Activated naive CD8-positive, alpha-beta T cell (primary cell): ENCODE results near the gene RFXANK.
"Not testable (repeated sequence)": the region's sequence is repeated elsewhere in the genome, so short reads cannot be mapped to it uniquely, and the experiment has no call there.

Experiments used
- H3K27ac Mint-ChIP-seq: one replicate; pipeline ENCODE4 v1.8.0; 2021; ENCODE audit warnings: mixed read lengths
- H3K27me3 Mint-ChIP-seq: one replicate; pipeline ENCODE4 v1.8.0; 2021; ENCODE audit warnings: mixed read lengths
- H3K36me3 Mint-ChIP-seq: one replicate; pipeline ENCODE4 v1.8.0; 2021; ENCODE audit warnings: mixed read lengths
- H3K4me1 Mint-ChIP-seq: one replicate; pipeline ENCODE4 v1.8.0; 2021; ENCODE audit warnings: low read depth, mixed read lengths
- H3K4me3 Mint-ChIP-seq: one replicate; pipeline ENCODE4 v1.8.0; 2021; ENCODE audit warnings: mild to moderate bottlenecking, mixed read lengths
- H3K9me3 Mint-ChIP-seq: one replicate; pipeline ENCODE4 v1.8.0; 2021; ENCODE audit warnings: low read depth, mixed read lengths

Gene RFXANK

DNA sequence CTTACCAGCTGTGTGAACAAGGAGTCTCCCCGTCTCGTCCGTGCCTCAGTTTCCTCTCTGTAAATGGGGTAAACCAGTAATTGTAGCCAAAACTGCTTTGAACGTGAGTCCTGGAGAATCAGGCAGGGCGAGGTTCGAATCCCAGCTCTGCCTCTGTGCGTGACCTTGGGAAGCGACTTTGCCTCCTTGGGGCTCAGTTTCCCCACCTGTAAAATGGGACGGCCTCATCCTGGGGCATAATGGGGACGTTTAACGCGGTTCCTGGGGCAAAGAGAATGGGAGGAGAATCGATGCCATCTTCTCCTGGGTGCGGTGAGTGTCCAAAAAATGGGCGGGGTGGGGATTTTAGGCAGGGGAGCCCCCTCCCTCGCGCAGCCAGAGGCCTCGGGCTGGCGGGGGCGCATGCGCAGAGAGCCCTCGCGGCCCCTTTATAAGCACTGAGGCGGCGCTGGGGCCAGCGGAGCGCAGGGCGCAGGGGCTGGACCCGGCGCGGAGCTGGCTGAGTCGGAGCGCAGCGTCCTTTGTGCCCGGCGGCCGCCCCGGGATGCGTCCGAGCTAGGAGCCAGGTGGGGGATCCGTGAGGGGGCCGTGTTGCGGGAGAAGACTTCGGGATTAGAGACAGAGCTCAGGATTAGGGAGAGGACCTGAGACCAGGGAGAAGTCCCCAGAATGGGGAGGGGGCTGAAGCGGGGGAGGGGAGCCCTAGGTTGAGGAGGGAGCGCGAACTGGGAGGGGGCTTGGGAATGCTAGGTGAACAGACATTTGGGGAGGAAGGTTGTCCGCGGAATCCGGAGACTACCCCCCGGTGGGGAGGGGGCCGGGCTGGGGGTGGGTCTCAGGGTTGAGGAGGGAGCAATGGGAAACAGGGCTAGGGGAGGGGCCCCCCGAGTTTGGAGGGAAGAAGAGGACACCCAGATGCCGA lies 19.7 kb downstream of the RFXANK start, which contains the start of gene NCAN:
NCAN (plus strand) TSS at position 460 of the 922 bp plus-strand sequence. CDS start 4,996 bp downstream, outside the sequence.
- peaks cover 28% of the 10 kb centered on the region for H3K27me3 Mint-ChIP-seq
- no peaks in the 10 kb centered on the region for H3K36me3 Mint-ChIP-seq
- no peak within 1 kb of the TSS for H3K27ac Mint-ChIP-seq
- H3K9me3 Mint-ChIP-seq = no peaks in the 10 kb centered on the region
- no peak within 1 kb of the TSS for H3K4me3 Mint-ChIP-seq
- H3K4me1 Mint-ChIP-seq = peaks cover 14% of the 10 kb centered on the region

DNA sequence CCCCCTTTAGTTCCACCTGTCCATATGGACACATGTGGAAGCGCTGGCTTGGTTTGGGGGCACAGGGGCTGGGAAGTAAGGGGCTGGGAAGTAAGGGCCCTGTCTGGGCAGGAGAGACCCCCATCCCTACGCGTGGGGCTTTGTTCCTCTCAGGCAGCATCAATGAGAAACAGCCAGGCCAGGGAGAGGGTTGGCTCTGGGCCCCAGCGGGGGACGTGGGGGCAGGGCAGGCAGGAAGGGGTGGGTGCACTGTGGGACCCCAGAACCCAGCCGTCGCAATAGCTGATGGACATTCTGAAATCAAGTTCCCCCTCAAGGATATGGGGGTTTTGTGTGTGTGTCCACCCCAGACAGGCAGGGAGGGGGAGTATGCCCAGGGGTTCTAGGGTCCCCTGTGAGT lies 20.9 kb downstream of the RFXANK start:
- H3K4me3 Mint-ChIP-seq = no peak overlapping the region
- no peaks in the 10 kb centered on the region for H3K36me3 Mint-ChIP-seq
- H3K4me1 Mint-ChIP-seq = peaks cover 3% of the 10 kb centered on the region
- no peaks in the 10 kb centered on the region for H3K9me3 Mint-ChIP-seq
- no peak overlapping the region for H3K27ac Mint-ChIP-seq
- H3K27me3 Mint-ChIP-seq = peaks cover 32% of the 10 kb centered on the region

DNA sequence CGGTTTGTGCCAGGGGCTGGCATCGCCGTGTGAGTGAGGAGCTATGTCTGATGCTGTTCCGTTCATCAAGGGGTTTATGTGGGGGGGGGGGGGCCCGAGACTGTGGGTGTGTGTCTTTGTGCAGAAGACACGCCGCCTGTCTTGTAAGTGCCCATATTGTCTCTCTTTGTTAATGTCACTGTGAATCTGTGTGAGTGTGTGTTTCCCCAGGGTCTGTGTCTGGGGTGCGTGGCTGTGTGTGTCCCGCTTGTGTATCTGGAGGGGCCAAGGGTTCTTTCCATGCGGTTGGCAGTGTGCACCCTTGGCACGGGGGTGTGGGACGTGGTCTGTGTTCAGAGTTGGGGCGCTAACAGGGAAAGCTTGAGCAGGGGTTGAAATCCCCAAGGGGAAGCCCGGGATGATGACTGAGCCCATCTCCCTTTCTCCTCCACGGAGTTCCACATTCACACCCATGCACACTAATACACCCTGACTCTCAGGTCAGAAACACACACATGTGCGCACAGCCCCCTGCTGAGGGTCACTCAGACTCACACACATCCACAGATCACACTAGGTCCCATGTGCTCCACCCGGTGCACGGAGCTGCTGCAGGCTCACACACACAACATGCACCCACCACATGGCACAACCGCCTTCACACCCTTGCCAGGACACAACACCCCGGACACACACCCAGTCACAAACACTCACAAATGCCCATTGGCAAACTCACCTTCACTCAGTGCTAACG lies 21.5 kb downstream of the RFXANK start:
- Mint-ChIP-seq H3K4me1 (peaks cover 2% of the 10 kb centered on the region), H3K27me3 (peaks cover 32% of the 10 kb centered on the region), H3K36me3 (no peaks in the 10 kb centered on the region), H3K4me3 (no peak overlapping the region), H3K9me3 (no peaks in the 10 kb centered on the region), H3K27ac (no peak overlapping the region)

DNA sequence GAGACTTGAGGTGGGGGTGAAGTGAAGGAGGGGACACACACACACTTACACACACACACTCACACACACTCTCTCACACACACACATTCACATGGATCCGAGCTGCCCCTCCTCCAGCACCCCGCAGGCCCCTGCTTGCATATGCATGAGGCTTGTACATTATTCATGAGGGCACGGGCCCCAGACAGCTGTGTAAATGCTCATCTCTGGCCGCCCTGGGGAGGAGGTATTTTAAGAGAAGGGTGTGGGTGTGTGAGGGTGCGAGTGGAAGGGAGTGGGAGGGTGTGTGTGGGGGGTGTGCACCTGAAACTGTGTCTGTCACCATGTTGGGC lies 22.1 kb downstream of the RFXANK start:
- Mint-ChIP-seq H3K27me3 (peaks cover 32% of the 10 kb centered on the region), H3K27ac (no peak overlapping the region), H3K4me3 (no peak overlapping the region), H3K9me3 (no peaks in the 10 kb centered on the region), H3K36me3 (no peaks in the 10 kb centered on the region), H3K4me1 (peaks cover 2% of the 10 kb centered on the region)

DNA sequence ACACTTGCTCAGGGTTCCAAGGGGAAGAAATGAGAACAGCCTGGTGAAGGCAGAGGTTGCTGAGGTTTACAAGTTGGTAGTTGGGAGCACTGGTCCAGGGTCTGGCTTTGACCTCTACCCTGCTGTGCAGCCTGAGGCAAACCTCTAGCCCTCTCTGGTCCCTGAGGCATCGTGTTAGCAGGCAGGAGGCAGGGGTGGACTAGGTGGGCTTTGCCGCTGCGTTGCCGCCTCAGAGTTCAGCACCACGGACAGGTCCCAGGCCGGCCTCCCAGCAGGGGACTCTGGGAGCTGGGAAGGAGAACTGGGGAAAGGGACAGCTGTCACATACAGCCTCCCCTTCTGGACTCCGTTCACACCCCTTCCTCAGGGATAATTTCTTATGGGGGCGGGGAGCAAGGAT lies 22.8 kb downstream of the RFXANK start:
- no peak overlapping the region for H3K27ac Mint-ChIP-seq
- no peak overlapping the region for H3K4me3 Mint-ChIP-seq
- H3K4me1 Mint-ChIP-seq = peaks cover 2% of the 10 kb centered on the region
- H3K9me3 Mint-ChIP-seq = no peaks in the 10 kb centered on the region
- no peaks in the 10 kb centered on the region for H3K36me3 Mint-ChIP-seq
- peaks cover 32% of the 10 kb centered on the region for H3K27me3 Mint-ChIP-seq

DNA sequence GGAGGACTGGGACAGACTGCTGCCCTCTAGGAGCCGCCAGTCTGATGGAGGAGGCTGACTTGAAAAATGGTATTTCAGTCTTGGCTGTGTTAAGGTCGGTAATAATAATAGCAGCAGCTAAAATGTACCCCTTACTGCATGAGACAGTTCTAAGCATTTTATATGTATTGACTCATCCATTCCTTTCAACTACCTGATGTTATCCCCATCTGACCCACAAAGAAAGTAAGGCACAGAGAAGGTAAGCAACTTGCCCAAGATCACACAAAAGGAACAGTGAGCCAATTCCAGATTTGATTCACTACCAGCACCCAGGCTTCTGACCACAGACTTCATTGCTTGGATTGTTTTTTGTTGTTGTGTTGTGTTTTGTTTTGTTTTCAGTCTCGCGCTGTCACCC lies 23.7 kb downstream of the RFXANK start:
- Mint-ChIP-seq H3K9me3 (no peaks in the 10 kb centered on the region), H3K4me3 (no peak overlapping the region), H3K27ac (no peak overlapping the region), H3K4me1 (peaks cover 2% of the 10 kb centered on the region), H3K27me3 (peaks cover 30% of the 10 kb centered on the region), H3K36me3 (no peaks in the 10 kb centered on the region)

DNA sequence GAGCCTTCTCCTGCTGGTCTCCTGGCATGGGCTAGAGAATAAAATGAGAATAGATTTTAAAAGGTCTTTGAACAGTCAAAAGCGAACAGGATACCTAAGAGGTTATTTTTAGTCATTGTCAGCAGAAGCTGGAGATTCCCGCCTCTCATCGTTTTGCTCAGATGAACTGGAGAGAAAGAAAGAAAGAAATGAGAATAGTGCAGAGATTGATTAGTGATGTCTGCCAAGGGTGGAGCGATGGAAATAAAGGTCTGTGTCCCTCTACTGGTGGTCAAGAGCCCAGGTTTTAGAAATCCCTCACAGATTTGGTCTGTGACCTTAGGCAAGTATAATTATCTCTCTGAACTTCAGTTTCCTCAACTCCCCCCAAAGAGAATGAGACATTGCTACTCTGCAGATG lies 25.0 kb downstream of the RFXANK start:
- Mint-ChIP-seq H3K36me3 (no peaks in the 10 kb centered on the region), H3K4me1 (peaks cover 2% of the 10 kb centered on the region), H3K4me3 (no peak overlapping the region), H3K27me3 (peaks cover 24% of the 10 kb centered on the region), H3K9me3 (no peaks in the 10 kb centered on the region), H3K27ac (no peak overlapping the region)

DNA sequence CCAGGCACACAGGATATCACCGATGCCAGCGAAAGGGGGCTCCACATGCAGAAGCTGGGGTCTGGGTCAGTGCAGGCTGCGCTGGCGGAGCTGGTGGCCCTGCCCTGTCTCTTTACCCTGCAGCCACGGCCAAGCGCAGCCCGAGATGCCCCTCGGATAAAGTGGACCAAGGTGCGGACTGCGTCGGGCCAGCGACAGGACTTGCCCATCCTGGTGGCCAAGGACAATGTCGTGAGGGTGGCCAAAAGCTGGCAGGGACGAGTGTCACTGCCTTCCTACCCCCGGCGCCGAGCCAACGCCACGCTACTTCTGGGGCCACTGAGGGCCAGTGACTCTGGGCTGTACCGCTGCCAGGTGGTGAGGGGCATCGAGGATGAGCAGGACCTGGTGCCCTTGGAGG lies 26.9 kb downstream of the RFXANK start:
- H3K9me3 Mint-ChIP-seq = no peaks in the 10 kb centered on the region
- H3K27me3 Mint-ChIP-seq = peaks cover 16% of the 10 kb centered on the region
- H3K4me3 Mint-ChIP-seq = no peak overlapping the region
- H3K27ac Mint-ChIP-seq = no peak overlapping the region
- H3K4me1 Mint-ChIP-seq = peaks cover 2% of the 10 kb centered on the region
- H3K36me3 Mint-ChIP-seq = no peaks in the 10 kb centered on the region

DNA sequence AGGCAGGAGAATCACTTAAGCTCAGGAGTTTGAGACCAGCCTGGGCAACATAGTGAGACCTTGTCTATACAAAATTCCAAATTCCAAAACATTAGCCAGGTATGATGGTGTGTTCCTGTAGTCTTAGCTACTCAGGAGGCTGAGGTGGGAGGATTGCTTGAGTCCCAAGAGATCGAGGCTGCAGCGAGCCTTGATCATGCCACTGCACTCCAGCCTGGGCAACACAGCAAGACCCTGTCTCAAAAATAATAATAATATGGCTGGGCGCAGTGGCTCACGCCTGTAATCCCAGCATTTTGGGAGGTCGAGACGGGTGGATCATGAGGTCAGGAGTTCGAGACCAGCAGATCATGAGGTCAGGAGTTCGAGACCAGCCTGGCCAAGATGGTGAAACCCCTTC lies 28.9 kb downstream of the RFXANK start:
- not testable (repeated sequence) for H3K4me1 Mint-ChIP-seq, H3K27ac Mint-ChIP-seq, H3K27me3 Mint-ChIP-seq, H3K9me3 Mint-ChIP-seq, H3K4me3 Mint-ChIP-seq, H3K36me3 Mint-ChIP-seq

DNA sequence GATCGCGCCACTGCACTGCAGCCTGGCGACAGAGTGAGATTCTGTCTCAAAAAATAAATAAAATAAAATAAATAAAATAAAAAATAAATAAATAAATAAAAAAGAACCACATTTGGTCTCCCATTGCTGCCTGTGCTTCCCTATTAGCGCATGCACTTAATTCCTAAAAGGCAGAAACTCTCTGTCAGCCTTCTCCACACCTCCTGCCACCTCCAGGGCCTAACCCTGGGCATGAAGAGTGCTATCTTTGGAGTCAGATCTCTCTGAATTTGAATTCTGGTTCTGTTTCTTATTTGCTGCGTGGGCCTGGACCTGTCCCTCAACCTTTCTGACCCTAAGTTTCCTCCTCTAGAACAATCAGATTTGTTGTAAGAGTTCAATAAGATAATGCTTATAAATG lies 31.0 kb downstream of the RFXANK start:
- H3K4me3 Mint-ChIP-seq = no peak overlapping the region
- peaks cover 2% of the 10 kb centered on the region for H3K27me3 Mint-ChIP-seq
- H3K36me3 Mint-ChIP-seq = no peaks in the 10 kb centered on the region
- no peaks in the 10 kb centered on the region for H3K9me3 Mint-ChIP-seq
- H3K4me1 Mint-ChIP-seq = peaks cover 4% of the 10 kb centered on the region
- no peak overlapping the region for H3K27ac Mint-ChIP-seq

DNA sequence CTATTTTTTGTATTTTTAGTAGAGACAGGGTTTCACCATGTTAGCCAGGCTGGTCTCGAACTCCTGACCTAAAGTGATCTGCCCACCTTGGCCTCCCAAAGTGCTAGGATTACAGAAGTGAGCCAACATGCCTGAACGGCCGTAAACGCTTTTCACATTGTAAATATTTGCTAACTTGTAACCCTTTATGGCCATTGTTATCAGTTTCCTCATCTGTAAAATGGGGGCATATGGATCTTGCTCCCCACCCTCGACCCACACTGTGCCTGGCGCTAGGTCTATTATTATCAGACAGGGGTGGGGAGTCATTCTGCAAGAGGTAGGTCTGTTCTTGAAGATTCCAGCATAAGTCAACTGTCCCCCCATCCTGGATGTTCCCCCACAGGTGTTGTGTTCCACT lies 31.6 kb downstream of the RFXANK start:
- Mint-ChIP-seq H3K27ac (no peak overlapping the region), H3K9me3 (no peaks in the 10 kb centered on the region), H3K4me1 (peaks cover 4% of the 10 kb centered on the region), H3K27me3 (peaks cover 2% of the 10 kb centered on the region), H3K4me3 (no peak overlapping the region), H3K36me3 (no peaks in the 10 kb centered on the region)

DNA sequence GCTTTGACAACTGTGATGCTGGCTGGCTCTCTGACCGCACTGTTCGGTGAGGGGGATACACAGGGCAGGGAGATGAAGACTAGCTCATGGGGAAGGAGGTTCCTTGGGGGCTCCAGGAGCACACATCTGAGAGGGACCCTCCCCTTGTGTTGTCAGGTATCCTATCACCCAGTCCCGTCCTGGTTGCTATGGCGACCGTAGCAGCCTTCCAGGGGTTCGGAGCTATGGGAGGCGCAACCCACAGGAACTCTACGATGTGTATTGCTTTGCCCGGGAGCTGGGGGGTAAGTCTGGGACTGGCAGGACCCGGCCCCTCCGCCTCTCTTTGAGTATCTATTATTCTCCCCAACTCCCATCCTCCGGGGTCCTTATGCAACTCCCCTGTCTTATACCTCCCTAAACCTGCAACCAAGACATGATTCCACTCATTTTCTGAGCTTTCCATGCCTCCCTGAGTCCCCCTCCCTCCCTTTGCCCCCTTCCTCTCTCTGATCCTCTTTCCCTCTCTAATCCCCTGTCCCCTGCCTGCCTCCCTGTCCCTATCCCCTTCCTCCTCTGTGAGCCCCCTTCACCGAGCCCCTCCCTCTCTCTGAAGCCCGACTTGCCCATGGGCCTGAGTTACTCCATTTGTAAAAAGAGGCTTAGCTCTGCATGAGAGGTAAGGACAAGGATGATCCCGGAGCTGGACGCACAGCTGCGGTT lies 32.2 kb downstream of the RFXANK start:
- Mint-ChIP-seq H3K4me1 (peaks cover 4% of the 10 kb centered on the region), H3K4me3 (peak overlapping the region; percentile 46), H3K36me3 (no peaks in the 10 kb centered on the region), H3K27me3 (peaks cover 2% of the 10 kb centered on the region), H3K27ac (no peak overlapping the region), H3K9me3 (no peaks in the 10 kb centered on the region)

DNA sequence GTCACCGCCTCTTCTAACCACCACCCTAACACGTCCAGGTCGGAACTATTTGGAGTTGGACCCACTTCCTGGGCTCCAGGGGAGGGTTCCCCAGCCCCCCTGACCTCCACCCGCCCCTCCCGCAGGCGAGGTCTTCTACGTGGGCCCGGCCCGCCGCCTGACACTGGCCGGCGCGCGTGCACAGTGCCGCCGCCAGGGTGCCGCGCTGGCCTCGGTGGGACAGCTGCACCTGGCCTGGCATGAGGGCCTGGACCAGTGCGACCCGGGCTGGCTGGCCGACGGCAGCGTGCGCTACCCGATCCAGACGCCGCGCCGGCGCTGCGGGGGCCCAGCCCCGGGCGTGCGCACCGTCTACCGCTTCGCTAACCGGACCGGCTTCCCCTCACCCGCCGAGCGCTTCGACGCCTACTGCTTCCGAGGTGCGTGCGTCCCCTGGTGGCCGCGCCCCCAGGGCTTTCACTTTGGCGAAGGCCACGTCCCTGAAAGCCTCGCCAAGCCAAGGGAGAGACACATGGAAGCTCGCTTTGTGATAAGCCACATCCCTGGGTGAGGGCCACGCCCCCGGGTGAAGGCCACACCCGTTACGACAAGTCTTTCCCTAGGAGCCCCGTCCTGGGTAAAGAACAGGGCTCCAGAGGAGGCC lies 32.9 kb downstream of the RFXANK start:
- peaks cover 4% of the 10 kb centered on the region for H3K4me1 Mint-ChIP-seq
- H3K4me3 Mint-ChIP-seq = peak overlapping the region; percentile 75
- peaks cover 2% of the 10 kb centered on the region for H3K27me3 Mint-ChIP-seq
- no peak overlapping the region for H3K27ac Mint-ChIP-seq
- H3K36me3 Mint-ChIP-seq = no peaks in the 10 kb centered on the region
- no peaks in the 10 kb centered on the region for H3K9me3 Mint-ChIP-seq

DNA sequence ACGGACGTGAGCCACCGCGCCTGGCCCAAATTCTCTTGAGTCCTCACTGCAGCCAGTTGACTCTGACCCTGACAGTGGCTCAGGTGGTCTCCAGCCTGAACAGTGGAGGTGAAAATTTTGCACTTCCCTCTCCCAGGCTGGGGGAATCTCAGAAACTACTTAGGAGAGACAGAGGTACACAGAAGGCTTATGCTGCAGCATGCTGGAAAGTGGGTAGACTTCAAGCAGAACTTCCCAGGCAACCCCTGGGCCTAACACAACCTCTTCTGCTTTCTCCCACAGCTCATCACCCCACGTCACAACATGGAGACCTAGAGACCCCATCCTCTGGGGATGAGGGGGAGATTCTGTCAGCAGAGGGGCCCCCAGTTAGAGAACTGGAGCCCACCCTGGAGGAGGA lies 34.1 kb downstream of the RFXANK start:
- no peaks in the 10 kb centered on the region for H3K9me3 Mint-ChIP-seq
- H3K27me3 Mint-ChIP-seq = peaks cover 2% of the 10 kb centered on the region
- no peaks in the 10 kb centered on the region for H3K36me3 Mint-ChIP-seq
- no peak overlapping the region for H3K27ac Mint-ChIP-seq
- H3K4me3 Mint-ChIP-seq = no peak overlapping the region
- peaks cover 4% of the 10 kb centered on the region for H3K4me1 Mint-ChIP-seq

DNA sequence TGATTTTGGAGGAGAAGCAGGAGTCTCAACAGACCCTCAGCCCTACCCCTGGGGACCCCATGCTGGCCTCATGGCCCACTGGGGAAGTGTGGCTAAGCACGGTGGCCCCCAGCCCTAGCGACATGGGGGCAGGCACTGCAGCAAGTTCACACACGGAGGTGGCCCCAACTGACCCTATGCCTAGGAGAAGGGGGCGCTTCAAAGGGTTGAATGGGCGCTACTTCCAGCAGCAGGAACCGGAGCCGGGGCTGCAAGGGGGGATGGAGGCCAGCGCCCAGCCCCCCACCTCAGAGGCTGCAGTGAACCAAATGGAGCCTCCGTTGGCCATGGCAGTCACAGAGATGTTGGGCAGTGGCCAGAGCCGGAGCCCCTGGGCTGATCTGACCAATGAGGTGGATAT lies 34.6 kb downstream of the RFXANK start:
- peaks cover 2% of the 10 kb centered on the region for H3K27me3 Mint-ChIP-seq
- no peak overlapping the region for H3K4me3 Mint-ChIP-seq
- no peak overlapping the region for H3K27ac Mint-ChIP-seq
- no peaks in the 10 kb centered on the region for H3K36me3 Mint-ChIP-seq
- no peaks in the 10 kb centered on the region for H3K9me3 Mint-ChIP-seq
- H3K4me1 Mint-ChIP-seq = peaks cover 4% of the 10 kb centered on the region
